ENCODE measurements around the gene PUS1. TPM values are rescaled to one million over a fixed set of nuclear protein-coding genes. Genes with fewer than 3 reads are reported as not detected.

Gene PUS1
- total and polyA plus RNA-seq, 10 of the 15 experiments (the other 5 are each of a cell fraction or from before 2014, with no cell fraction given): 1.3 to 74.2 (median 25.4) TPM

GRCh38 chr12:131943876-131944275 is 14.8 kb downstream of the PUS1 start:
- 97% methylated on average over 10 of the region's 10 CpGs for WGBS (ENCODE audit: insufficient coverage, insufficient replicate concordance, low lambda C conversion rate, missing lambda C conversion rate)
- ChIA-PET CTCF (interaction anchor here (0.6 kb wide), 1 partner anchor 1016 kb away, joined by 3 read pairs; no protein-coding TSS in a partner anchor), RAD21 (ENCODE audit: unreplicated experiment) (no interaction called here), SMC1A (ENCODE audit: uncharacterized antibody, unreplicated experiment) (no interaction called here), POLR2A (no interaction called here)
- DNase-seq (ENCODE audit: low read depth, low spot score) (no peak), ATAC-seq (no peak), FAIRE-seq (no peak)
- Histone ChIP-seq H3K9ac (ENCODE audit: control insufficient read depth, insufficient read depth, low read length) (no peak overlapping the region), H3K4me3 (no peak overlapping the region), H3K4me1 (ENCODE audit: control insufficient read depth, insufficient read depth, low read length) (no peaks in the 10 kb centered on the region), H4K20me1 (ENCODE audit: control insufficient read depth, insufficient read depth) (no peaks in the 10 kb centered on the region), H3K4me2 (ENCODE audit: control insufficient read depth, insufficient read depth) (no peak overlapping the region), H3K9me3 (replicated peaks; ENCODE audit: control insufficient read depth, insufficient read depth, low read length) (no peaks in the 10 kb centered on the region), H3K27ac (ENCODE audit: control insufficient read depth, insufficient read depth) (no peak overlapping the region), H3K27me3 (replicated peaks in 1 of 2; ENCODE audit: control insufficient read depth in 2 of 2, insufficient read depth in 2 of 2, low read length in 1 of 2) (no peaks in the 10 kb centered on the region), H3K79me2 (ENCODE audit: control insufficient read depth, insufficient read depth, low read length) (no peaks in the 10 kb centered on the region), H2AFZ (ENCODE audit: control insufficient read depth, low read depth, low read length) (no peak overlapping the region), H3K36me3 (ENCODE audit: control insufficient read depth in 2 of 2, insufficient read depth in 2 of 2, low read length in 1 of 2) (peaks cover 6 to 15% of the 10 kb centered on the region in 2 experiments; a peak in 3 of 4 replicates)
- in situ Hi-C loops (cut with MboI): no loop called here
- TF ChIP-seq YY1 (IDR thresholded peaks at IDR 0.05; ENCODE audit: low read depth, low read length) (no peak), SRF (IDR thresholded peaks at IDR 0.05; ENCODE audit: low read depth in 2 of 2, low read length in 2 of 2) (no peak), SMARCA5 (IDR thresholded peaks at IDR 0.05) (no peak), IKZF1 (conservative IDR thresholded peaks at IDR 0.05) (no peak), RAD51 (IDR thresholded peaks at IDR 0.05) (no peak), NR2C1 (IDR thresholded peaks at IDR 0.05) (no peak), GATAD2B (conservative IDR thresholded peaks at IDR 0.05; ENCODE audit: low read depth) (no peak), HDGF (IDR thresholded peaks at IDR 0.05) (no peak), SMC3 (IDR thresholded peaks at IDR 0.05; ENCODE audit: borderline replicate concordance, low read length) (no peak), EZH2 (IDR thresholded peaks at IDR 0.05; ENCODE audit: borderline replicate concordance, control insufficient read depth, low read depth, low read length) (no peak), STAT3 (IDR thresholded peaks at IDR 0.05; ENCODE audit: low read depth, low read length) (no peak), SREBF2 (IDR thresholded peaks at IDR 0.05; ENCODE audit: low read length) (no peak)
- intact Hi-C loops (cut with micrococcal nuclease; ENCODE audit: unreplicated experiment): no loop called here
- BruUV-seq (replicated peaks): no TSS peak

All from GM12878 (cell line).